Osteoblast (primary cell): ENCODE data around the gene GPR31. TPM values are rescaled to one million over a fixed set of nuclear protein-coding genes. Genes with fewer than 3 reads are reported as not detected.
"Not testable (repeated sequence)": the region's sequence is repeated elsewhere in the genome, so short reads cannot be mapped to it uniquely, and the experiment has no call there.

Source experiments
- DNase-seq: peaks from one replicate; pipeline ENCODE4 v3.0.0; 2011; ENCODE audit warnings: low spot score, mixed read lengths; ENCODE audit not compliant: insufficient read length; ENCODE audit errors: missing footprints
- H2AFZ ChIP-seq: 2 replicates; pipeline ENCODE4 v1.6.0; 2011; ENCODE audit warnings: mild to moderate bottlenecking, low read length
- H3K27ac ChIP-seq: 2 replicates; pipeline ENCODE4 v1.5.1; 2011; ENCODE audit warnings: mild to moderate bottlenecking, low read depth, low read length, moderate library complexity
- H3K27me3 ChIP-seq: 2 replicates; pipeline ENCODE4 v1.6.0; 2012; ENCODE audit warnings: mild to moderate bottlenecking, control low read depth, inconsistent platforms, low read length, moderate library complexity; ENCODE audit not compliant: insufficient read depth
- H3K36me3 ChIP-seq: 2 replicates; pipeline ENCODE4 v1.5.1; 2011; ENCODE audit warnings: mild to moderate bottlenecking, low read length, control low read depth, moderate library complexity; ENCODE audit not compliant: insufficient read depth
- H3K4me1 ChIP-seq: 2 replicates; pipeline ENCODE4 v1.5.1; 2011; ENCODE audit warnings: mild to moderate bottlenecking, low read length, control low read depth, moderate library complexity; ENCODE audit not compliant: insufficient read depth
- H3K4me2 ChIP-seq: 2 replicates; pipeline ENCODE4 v1.6.0; 2011; ENCODE audit warnings: mild to moderate bottlenecking, low read length; ENCODE audit not compliant: insufficient read depth
- H3K4me3 ChIP-seq: fragments of 200-600 bp; sonication (generic); 3 replicates; pipeline ENCODE4 v1.5.1; 2012; ENCODE audit warnings: mild to moderate bottlenecking, low read length, inconsistent platforms; ENCODE audit not compliant: insufficient read depth
- H3K79me2 ChIP-seq: 2 replicates; pipeline ENCODE4 v1.6.0; 2012; ENCODE audit warnings: mild to moderate bottlenecking, low read length, control low read depth, inconsistent platforms; ENCODE audit not compliant: insufficient read depth
- H3K9me3 ChIP-seq: 2 replicates; pipeline ENCODE4 v1.5.1; 2011; ENCODE audit warnings: low read depth, low read length, control low read depth
- H4K20me1 ChIP-seq: 2 replicates; pipeline ENCODE4 v1.6.0; 2012; ENCODE audit warnings: mild to moderate bottlenecking, low read length, control low read depth; ENCODE audit not compliant: insufficient read depth
- total RNA-seq: library from RNA; depleted of rRNA; stranded (reverse); fragments of >200 nt; gene quantifications from 2 replicates; pipeline ENCODE4 v1.2.3, GENCODE V29; 2012
- TF ChIP-seq, protein P1 (sequence below): IDR thresholded peaks from 2 replicates; pipeline ENCODE4 v1.5.1; 2011; ENCODE audit warnings: mild to moderate bottlenecking, low read depth, low read length, moderate library complexity; ENCODE audit errors: extremely low read depth

Gene GPR31
- total RNA-seq, 1 donor: not detected

GRCh38 chr6:167182913-167183314, 25.1 kb upstream of the GPR31 start:
- H3K9me3 ChIP-seq, DNase-seq, H4K20me1 ChIP-seq, H3K27me3 ChIP-seq, H3K4me2 ChIP-seq, H3K4me3 ChIP-seq, H3K27ac ChIP-seq, H3K79me2 ChIP-seq, H3K4me1 ChIP-seq, H3K36me3 ChIP-seq, H2AFZ ChIP-seq: not testable (repeated sequence)
- TF ChIP-seq, protein P1, sequence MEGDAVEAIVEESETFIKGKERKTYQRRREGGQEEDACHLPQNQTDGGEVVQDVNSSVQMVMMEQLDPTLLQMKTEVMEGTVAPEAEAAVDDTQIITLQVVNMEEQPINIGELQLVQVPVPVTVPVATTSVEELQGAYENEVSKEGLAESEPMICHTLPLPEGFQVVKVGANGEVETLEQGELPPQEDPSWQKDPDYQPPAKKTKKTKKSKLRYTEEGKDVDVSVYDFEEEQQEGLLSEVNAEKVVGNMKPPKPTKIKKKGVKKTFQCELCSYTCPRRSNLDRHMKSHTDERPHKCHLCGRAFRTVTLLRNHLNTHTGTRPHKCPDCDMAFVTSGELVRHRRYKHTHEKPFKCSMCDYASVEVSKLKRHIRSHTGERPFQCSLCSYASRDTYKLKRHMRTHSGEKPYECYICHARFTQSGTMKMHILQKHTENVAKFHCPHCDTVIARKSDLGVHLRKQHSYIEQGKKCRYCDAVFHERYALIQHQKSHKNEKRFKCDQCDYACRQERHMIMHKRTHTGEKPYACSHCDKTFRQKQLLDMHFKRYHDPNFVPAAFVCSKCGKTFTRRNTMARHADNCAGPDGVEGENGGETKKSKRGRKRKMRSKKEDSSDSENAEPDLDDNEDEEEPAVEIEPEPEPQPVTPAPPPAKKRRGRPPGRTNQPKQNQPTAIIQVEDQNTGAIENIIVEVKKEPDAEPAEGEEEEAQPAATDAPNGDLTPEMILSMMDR: peak; percentile 26

DNA sequence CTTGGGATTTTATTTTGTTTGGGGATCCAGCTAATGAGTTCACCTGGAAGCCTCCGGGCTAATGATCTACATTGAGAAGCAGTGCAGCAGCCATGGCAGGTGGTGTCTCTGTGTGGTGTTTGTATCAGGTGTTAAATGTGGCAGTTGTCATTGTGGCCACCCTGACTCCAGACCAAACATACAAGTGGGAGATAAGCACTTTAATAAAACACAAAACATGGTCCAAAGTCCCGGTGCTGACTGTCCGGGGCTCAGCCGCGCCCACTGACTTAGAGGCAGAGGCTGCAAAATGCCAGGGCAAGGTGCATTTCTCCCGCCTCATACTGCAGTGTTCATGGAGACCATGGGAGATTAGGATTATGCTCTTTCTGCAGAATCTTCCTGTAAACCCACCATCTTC, 23.6 kb upstream of the GPR31 start:
- not testable (repeated sequence) for H4K20me1 ChIP-seq, H2AFZ ChIP-seq, DNase-seq, H3K9me3 ChIP-seq, H3K36me3 ChIP-seq, H3K4me2 ChIP-seq, H3K79me2 ChIP-seq, H3K27ac ChIP-seq, H3K4me1 ChIP-seq, H3K4me3 ChIP-seq, H3K27me3 ChIP-seq

DNA sequence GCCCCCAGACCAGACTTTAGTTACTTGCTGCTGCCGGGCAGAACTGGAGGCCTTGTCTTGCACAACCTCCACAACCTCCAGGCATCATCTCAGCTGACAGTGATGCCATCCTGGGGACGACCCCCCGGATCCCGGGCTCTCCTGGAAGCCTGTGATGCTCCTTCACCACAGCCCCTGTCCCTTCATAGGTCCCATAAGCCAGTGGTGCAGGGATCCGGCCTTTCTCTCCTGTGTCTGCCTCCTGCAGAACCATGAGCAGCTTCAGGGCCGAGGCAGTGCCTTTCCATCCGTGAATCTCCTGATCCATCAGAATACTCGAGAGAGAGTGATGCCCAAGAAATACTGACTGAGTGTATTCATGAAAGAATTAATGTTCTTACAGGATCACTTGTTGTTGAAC, 22.3 kb upstream of the GPR31 start:
- not testable (repeated sequence) for H3K9me3 ChIP-seq, H3K79me2 ChIP-seq, H3K36me3 ChIP-seq, H3K27me3 ChIP-seq, H3K27ac ChIP-seq, H4K20me1 ChIP-seq, H2AFZ ChIP-seq, DNase-seq, H3K4me3 ChIP-seq, H3K4me1 ChIP-seq, H3K4me2 ChIP-seq

- not testable (repeated sequence) for H3K79me2 ChIP-seq, H3K4me3 ChIP-seq, DNase-seq, H3K4me1 ChIP-seq, H3K36me3 ChIP-seq, H3K9me3 ChIP-seq, H2AFZ ChIP-seq, H3K27me3 ChIP-seq, H4K20me1 ChIP-seq, H3K4me2 ChIP-seq, H3K27ac ChIP-seq
These were observed 21.3 kb upstream of the GPR31 start for GRCh38 chr6:167178896-167179655.

- H4K20me1 ChIP-seq, H3K4me3 ChIP-seq, DNase-seq, H3K4me2 ChIP-seq, H3K9me3 ChIP-seq, H3K4me1 ChIP-seq, H3K36me3 ChIP-seq, H3K27ac ChIP-seq, H2AFZ ChIP-seq, H3K27me3 ChIP-seq, H3K79me2 ChIP-seq: not testable (repeated sequence)
These were observed 19.5 kb upstream of the GPR31 start for GRCh38 chr6:167177271-167177670.

GRCh38 chr6:167172011-167172410, 14.2 kb upstream of the GPR31 start:
- not testable (repeated sequence) for H3K36me3 ChIP-seq, H3K9me3 ChIP-seq, H3K27me3 ChIP-seq, H3K4me3 ChIP-seq, H3K79me2 ChIP-seq, H4K20me1 ChIP-seq, H3K4me1 ChIP-seq, DNase-seq, H3K27ac ChIP-seq, H2AFZ ChIP-seq, H3K4me2 ChIP-seq

DNA sequence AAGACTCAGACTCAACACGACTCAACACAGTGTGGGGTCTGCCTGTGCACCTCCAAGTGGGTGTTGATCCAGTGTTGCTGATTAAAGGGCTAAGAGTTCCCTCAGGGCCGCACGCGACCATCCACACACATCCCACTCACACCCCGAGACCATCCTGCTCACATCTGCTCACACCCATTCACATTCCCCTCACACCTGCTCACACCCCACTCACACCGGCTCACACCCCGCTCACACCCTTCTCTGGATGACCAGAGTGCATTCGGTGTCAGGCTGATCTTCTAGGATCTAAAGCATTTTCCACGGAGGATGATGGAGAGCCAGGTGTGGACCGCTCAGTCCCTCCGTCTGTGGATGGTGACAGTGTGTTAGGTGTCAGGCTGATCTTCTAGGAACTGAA, 13.5 kb upstream of the GPR31 start:
- H3K79me2 ChIP-seq, H2AFZ ChIP-seq, H3K27me3 ChIP-seq, H3K27ac ChIP-seq, H3K4me1 ChIP-seq, H3K9me3 ChIP-seq, H3K4me2 ChIP-seq, H4K20me1 ChIP-seq, DNase-seq, H3K36me3 ChIP-seq, H3K4me3 ChIP-seq: not testable (repeated sequence)

- DNase-seq, H3K9me3 ChIP-seq, H3K36me3 ChIP-seq, H4K20me1 ChIP-seq, H3K4me2 ChIP-seq, H3K4me1 ChIP-seq, H3K79me2 ChIP-seq, H3K4me3 ChIP-seq, H3K27me3 ChIP-seq, H3K27ac ChIP-seq, H2AFZ ChIP-seq: not testable (repeated sequence)
These were observed 12.1 kb upstream of the GPR31 start for GRCh38 chr6:167169867-167170266.
